K562 (cell line): ENCODE data around the gene LRRC27. TPM values are rescaled to one million over a fixed set of nuclear protein-coding genes. Genes with fewer than 3 reads are reported as not detected.
A peak's percentile ranks its signal among the peaks of the same experiment; 100 is the strongest.
"Not testable (repeated sequence)": the region's sequence is repeated elsewhere in the genome, so short reads cannot be mapped to it uniquely, and the experiment has no call there.

Source experiments
- ATAC-seq: fragments of 200-7000 bp; cut with Tn5 transposase; 3 replicates; pipeline ENCODE4 v1.9.1; 2020; ENCODE audit warnings: moderate library complexity
- BruUV-seq: library from RNA; stranded (reverse); fragments of 400-500 nt; replicated peaks from 2 replicates; lab custom pipeline; 2021; lab: Mats Ljungman, UMichigan
- CTCF ChIA-PET: fragments of 300-600 bp; formaldehyde crosslinking; extraction: SDS; loops from one replicate; lab custom pipeline; 2021; ENCODE audit warnings: low intra/inter-chr PET ratio; lab: Yijun Ruan, JAX
- POLR2A ChIA-PET: fragments of 300-600, 350-650 bp; sonication (Branson Sonifier 250); formaldehyde crosslinking; extraction: SDS; loops from one replicate; lab custom pipeline; 2021; ENCODE audit warnings: antibody characterized with exemption, inconsistent platforms; lab: Yijun Ruan, JAX
- DNase-seq, 4 experiments: peaks; one replicate each; pipeline versions ENCODE4 v3.0.0 to v3.0.0-alpha.2; 2011 to 2018; ENCODE audit warnings: low spot score in 3 of 4, mixed read lengths in 3 of 4; ENCODE audit errors: extremely low read depth in 1 of 4
- FAIRE-seq: peaks from 2 replicates; lab custom pipeline; 2011; peaks lifted over from hg19 to GRCh38; lab: Jason Lieb, UNC
- H2AFZ ChIP-seq: 2 replicates; pipeline ENCODE4 v1.6.0; 2011; ENCODE audit warnings: low read depth, low read length, control low read depth, inconsistent platforms
- H3K27ac ChIP-seq: fragments of 200-600 bp; 3 replicates; pipeline ENCODE4 v1.8.0; 2011; ENCODE audit warnings: low read depth, mild to moderate bottlenecking, control low read depth, inconsistent platforms, low read length, moderate library complexity, mixed read lengths; ENCODE audit errors: extremely low read depth
- H3K27me3 ChIP-seq, 2 experiments: fragments of 300-600 bp in 1 of 2; 2 replicates in 1 of 2; 3 replicates in 1 of 2; pipeline versions ENCODE4 v1.6.0 to v1.8.0; 2011; ENCODE audit warnings: inconsistent platforms in 2 of 2, low read length in 2 of 2, mild to moderate bottlenecking in 1 of 2, mixed read lengths in 1 of 2, moderate library complexity in 1 of 2; ENCODE audit not compliant: control insufficient read depth in 2 of 2, insufficient read depth in 2 of 2
- H3K36me3 ChIP-seq: fragments of 300-600 bp; 3 replicates; pipeline ENCODE4 v1.8.0; 2011; ENCODE audit warnings: mild to moderate bottlenecking, low read length, inconsistent platforms; ENCODE audit not compliant: control insufficient read depth, insufficient read depth
- H3K4me1 ChIP-seq, 2 experiments: fragments of 200-600 bp in 1 of 2; replicated peaks in 1 of 2; 2 replicates in 1 of 2; 3 replicates in 1 of 2; pipeline versions ENCODE4 v1.5.1 to v1.8.0; 2011; ENCODE audit warnings: inconsistent platforms in 2 of 2, low read length in 2 of 2, mild to moderate bottlenecking in 1 of 2, mixed read lengths in 1 of 2, moderate library complexity in 1 of 2; ENCODE audit not compliant: control insufficient read depth in 2 of 2, insufficient read depth in 2 of 2
- H3K4me2 ChIP-seq: 2 replicates; pipeline ENCODE4 v1.6.1; 2011; ENCODE audit warnings: low read length, control low read depth, inconsistent platforms, mixed read lengths; ENCODE audit not compliant: insufficient read depth
- H3K4me3 ChIP-seq: fragments of 200-600 bp; sonication (generic), shearing (Covaris generic); 2 replicates; pipeline ENCODE4 v1.5.1; 2016; ENCODE audit warnings: control low read depth, inconsistent platforms
- H3K79me2 ChIP-seq: fragments of 200-600 bp; 3 replicates; pipeline ENCODE4 v1.8.0; 2011; ENCODE audit warnings: low read length, inconsistent platforms; ENCODE audit not compliant: control insufficient read depth, insufficient read depth
- H3K9ac ChIP-seq, 2 experiments: 2 replicates each; pipeline versions ENCODE4 v1.6.0 to v1.6.1; 2011; ENCODE audit warnings: low read depth in 2 of 2, low read length in 2 of 2, control low read depth in 1 of 2, inconsistent platforms in 1 of 2, mild to moderate bottlenecking in 1 of 2, mixed read lengths in 1 of 2; ENCODE audit not compliant: insufficient read depth in 1 of 2
- H3K9me1 ChIP-seq: one replicate; pipeline ENCODE4 v1.6.0; 2011; ENCODE audit warnings: inconsistent platforms, mild to moderate bottlenecking, low read length, moderate library complexity; ENCODE audit not compliant: control insufficient read depth, insufficient read depth
- H3K9me3 ChIP-seq: replicated peaks from 2 replicates; pipeline ENCODE4 v1.5.1; 2011; ENCODE audit warnings: low read depth, low read length, inconsistent platforms; ENCODE audit not compliant: control insufficient read depth, insufficient read depth
- H4K20me1 ChIP-seq: replicated peaks from 2 replicates; pipeline ENCODE4 v1.6.1; 2011; ENCODE audit warnings: low read length, inconsistent platforms, mixed read lengths; ENCODE audit not compliant: control insufficient read depth, insufficient read depth
- ETS2 ChIP-seq: IDR thresholded peaks from 2 replicates; pipeline ENCODE4 v1.6.1; 2016; ENCODE audit warnings: borderline replicate concordance, missing genetic modification characterization, mild to moderate bottlenecking, moderate library complexity, missing compliant biosample characterization; ENCODE audit not compliant: poor library complexity, severe bottlenecking
- FOS ChIP-seq: IDR thresholded peaks from 3 replicates; pipeline ENCODE4 v1.6.1; 2011; ENCODE audit not compliant: insufficient read length; ENCODE audit errors: extremely low read depth
- LEF1 ChIP-seq: fragments of 450-650 bp; IDR thresholded peaks from 2 replicates; pipeline ENCODE4 v1.6.1; 2016; ENCODE audit warnings: mild to moderate bottlenecking
- PRDM10 ChIP-seq: fragments of 450-650 bp; IDR thresholded peaks from 2 replicates; pipeline ENCODE4 v1.6.1; 2018; ENCODE audit not compliant: partially characterized antibody
- ZBTB17 ChIP-seq: fragments of 450-650 bp; formaldehyde crosslinking; IDR thresholded peaks from 2 replicates; pipeline ENCODE4 v1.4.0; 2020; ENCODE audit warnings: mild to moderate bottlenecking
- ZNF354B ChIP-seq: fragments of 250-450 bp; sonication (Bioruptor Pico); IDR thresholded peaks from 2 replicates; pipeline ENCODE4 v1.4.0; 2020
- ZNF609 ChIP-seq: sonication (generic); formaldehyde crosslinking; IDR thresholded peaks from 2 replicates; pipeline ENCODE4 v1.8.1; 2023; ENCODE audit warnings: missing genetic modification reagents, mild to moderate bottlenecking, borderline replicate concordance
- WGBS: fragments of 100-300 bp; shearing (Covaris generic); methylation state at CpG from one replicate; pipeline ENCODE4 v1.1.6; 2016; ENCODE audit warnings: low coverage, mixed read lengths; ENCODE audit not compliant: insufficient coverage; ENCODE audit errors: missing lambda C conversion rate; 5-methylcytosine and 5-hydroxymethylcytosine counted together
- in situ Hi-C: fragments of 300-500 bp; cut with MboI; formaldehyde crosslinking; loops from 4 replicates; pipeline ENCODE4 v1.15.0; 2018; ENCODE audit warnings: inconsistent platforms, mixed read lengths
- intact Hi-C: fragments of 100-400 bp; cut with micrococcal nuclease; formaldehyde crosslinking; loops from 2 replicates; pipeline ENCODE4 v1.14.2; 2022
- polyA plus RNA-seq, 8 experiments: library from polyadenylated mRNA; depleted of rRNA in 4 of 8; stranded (reverse) in 5 of 8; unstranded in 3 of 8; fragments of >200 nt; fragmentation: Nextera tagmentation in 2 of 8; fragmentation: Illumina TruSeq in 1 of 8; extraction: Ambion mirVana in 2 of 8; extraction: Trizol in 1 of 8; gene quantifications; 2 replicates each; pipeline versions ENCODE4 v1.2.1 to v1.2.3, GENCODE V29; 2011 to 2014; ENCODE audit warnings: inconsistent platforms in 1 of 8, missing spikeins in 1 of 8
- total RNA-seq, 7 experiments: library from RNA; depleted of rRNA in 6 of 7; stranded (reverse); fragments of >200 nt in 6 of 7; fragmentation: Illumina TruSeq in 2 of 7; extraction: Trizol in 2 of 7; gene quantifications; 2 replicates each; pipeline versions ENCODE4 v1.2.1 to v1.2.3, GENCODE V29; 2011 to 2021; ENCODE audit warnings: low replicate concordance in 1 of 7

Gene LRRC27
- total and polyA plus RNA-seq, 9 of the 15 experiments (the other 6 are each of a cell fraction or from before 2014, with no cell fraction given), result 0.10 to 2.7 (median 1.4) TPM

GRCh38 chr10:132314336-132314735, 17.7 kb upstream of the LRRC27 start (continued):
- TF ChIP-seq ETS2 (tag) (no peak), ZNF609 (CRISPR knock-in tag) (no peak), FOS (no peak), PRDM10 (no peak), ZNF354B (CRISPR knock-in tag) (peak; percentile 95), LEF1 (no peak), ZBTB17 (CRISPR knock-in tag) (no peak)

GRCh38 chr10:132314881-132315280, 17.1 kb upstream of the LRRC27 start:
- in situ Hi-C loops, H2AFZ ChIP-seq, H3K4me2 ChIP-seq, intact Hi-C loops, H3K4me3 ChIP-seq, H3K27ac ChIP-seq, DNase-seq, ATAC-seq, FAIRE-seq, CTCF ChIA-PET, H3K9me3 ChIP-seq, H3K27me3 ChIP-seq, H3K36me3 ChIP-seq, BruUV-seq, H4K20me1 ChIP-seq, H3K9ac ChIP-seq, POLR2A ChIA-PET, H3K9me1 ChIP-seq, H3K79me2 ChIP-seq: not testable (repeated sequence)
- peaks cover 14 to 17% of the 10 kb centered on the region in 2 experiments for H3K4me1 ChIP-seq
- 54% methylated on average over 6 of the region's 8 CpGs for WGBS
